Measurements from ENCODE around the gene ATG4B. TPM values are rescaled to one million over a fixed set of nuclear protein-coding genes. Genes with fewer than 3 reads are reported as not detected.
A peak's percentile ranks its signal among the peaks of the same experiment; 100 is the strongest.

ATG4B gene
- total RNA-seq, 1 donor from 2014 or later, result 43.3 TPM

DNA sequence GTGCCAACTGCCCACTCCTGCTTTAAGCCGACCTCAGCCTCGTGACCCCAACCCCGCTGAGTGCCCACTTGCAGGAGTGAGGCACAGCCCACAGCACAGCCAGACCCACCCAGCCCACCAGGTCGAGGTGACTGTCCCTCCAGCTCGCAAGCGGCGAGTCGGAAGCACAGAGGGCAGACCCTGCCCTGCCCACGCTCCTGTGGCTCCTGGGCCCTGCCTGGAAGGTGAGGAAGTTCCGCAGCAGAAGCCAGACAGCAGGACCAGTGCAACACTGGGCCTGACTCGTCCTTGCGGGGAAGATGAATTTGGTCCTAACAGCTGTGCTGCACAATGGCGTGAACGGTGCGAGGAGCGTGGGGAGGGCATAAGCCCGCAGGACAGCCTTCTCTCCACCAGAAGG lies 39.2 kb downstream of the ATG4B start:
- intact Hi-C loops (cut with DNase I), result no loop called here

DNA sequence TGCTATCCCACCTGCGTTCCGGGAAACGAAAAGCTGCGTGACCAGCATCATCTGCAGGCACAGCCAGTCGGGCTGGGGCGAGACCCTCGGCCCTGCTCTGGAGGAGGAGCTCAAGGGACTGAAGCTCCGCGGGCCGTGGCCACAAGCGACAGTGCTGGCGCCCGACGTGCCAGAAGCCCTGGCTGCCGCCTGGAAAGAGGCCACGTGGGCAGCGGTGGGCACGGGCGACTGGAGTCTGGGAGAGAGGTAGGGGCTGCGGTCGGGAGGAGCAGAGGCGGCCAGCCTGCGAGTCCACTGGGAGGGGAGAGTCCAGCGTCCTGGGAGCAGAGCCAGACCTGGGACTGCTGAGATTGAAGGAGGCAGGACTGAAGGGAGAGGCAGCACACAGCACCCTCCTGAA lies 39.9 kb downstream of the ATG4B start:
- intact Hi-C loops (cut with DNase I), result no loop called here
- no peak for ATAC-seq

More for the DNA sequence above, 39.2 kb downstream of the ATG4B start:
- DNase-seq (ENCODE audit: missing footprints) (peak; percentile 45), ATAC-seq (no peak)

DNA sequence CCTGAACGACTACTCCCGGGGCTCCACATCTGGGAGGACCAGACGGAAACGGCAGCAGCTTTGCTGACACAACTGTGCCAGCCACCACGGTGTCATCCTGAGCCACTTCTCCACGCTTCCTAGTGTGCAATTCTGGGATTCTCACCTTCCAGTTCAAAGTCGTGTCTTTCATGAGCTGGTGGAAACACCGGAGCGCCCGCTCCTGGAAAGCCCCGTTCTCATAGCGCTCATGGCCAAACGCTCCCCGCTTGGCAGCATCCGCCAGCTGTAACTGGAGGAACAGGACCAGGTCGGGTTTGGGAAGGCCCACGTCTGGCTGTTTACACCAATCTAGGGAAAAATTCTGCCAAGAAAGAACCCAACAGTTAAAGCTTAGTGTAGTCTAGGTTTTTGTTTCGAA lies 40.8 kb downstream of the ATG4B start:
- intact Hi-C loops (cut with DNase I), result no loop called here
- ATAC-seq (no peak), DNase-seq (ENCODE audit: missing footprints) (peak; percentile 45)

More for the DNA sequence above, 39.9 kb downstream of the ATG4B start:
- DNase-seq (ENCODE audit: missing footprints), result peak; percentile 63

DNA sequence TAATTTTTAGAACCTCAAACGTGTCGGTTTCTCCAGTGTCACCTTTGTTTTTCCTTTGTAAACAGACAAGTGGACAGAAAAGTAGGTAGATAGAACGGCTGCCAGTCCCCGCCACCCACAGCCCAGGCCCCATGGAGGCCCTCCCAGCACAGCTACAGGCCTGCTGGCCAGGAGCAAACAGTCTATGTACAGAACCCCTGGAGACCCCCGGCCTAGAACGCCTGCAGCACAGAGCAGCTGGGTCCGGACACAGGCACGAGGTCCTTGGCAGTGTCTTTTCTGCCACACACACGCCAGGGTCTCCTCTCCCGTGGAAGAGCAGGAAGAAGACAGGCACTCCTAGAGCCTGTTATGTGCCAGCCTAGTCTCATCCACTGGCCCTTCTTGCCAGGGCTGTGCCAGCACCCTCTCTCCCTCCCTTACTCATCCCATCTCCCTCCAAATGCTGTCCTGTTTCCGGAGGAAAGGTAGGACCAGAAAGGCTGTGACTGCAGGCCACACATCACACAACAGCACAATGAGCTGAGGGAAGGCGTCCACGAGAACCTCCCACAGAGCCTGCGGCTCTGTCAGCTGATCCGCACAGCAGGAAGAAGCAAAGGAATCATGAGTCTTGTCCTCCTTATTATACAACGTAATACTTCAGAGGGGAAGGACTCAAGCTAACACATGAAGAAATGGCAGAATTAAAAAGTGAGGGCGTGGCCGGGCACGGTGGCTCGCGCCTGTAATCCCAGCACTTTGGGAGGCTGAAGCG lies 41.5 kb downstream of the ATG4B start:
- DNase-seq (ENCODE audit: missing footprints) (no peak), ATAC-seq (no peak)
- intact Hi-C loops (cut with DNase I), result no loop called here

DNA sequence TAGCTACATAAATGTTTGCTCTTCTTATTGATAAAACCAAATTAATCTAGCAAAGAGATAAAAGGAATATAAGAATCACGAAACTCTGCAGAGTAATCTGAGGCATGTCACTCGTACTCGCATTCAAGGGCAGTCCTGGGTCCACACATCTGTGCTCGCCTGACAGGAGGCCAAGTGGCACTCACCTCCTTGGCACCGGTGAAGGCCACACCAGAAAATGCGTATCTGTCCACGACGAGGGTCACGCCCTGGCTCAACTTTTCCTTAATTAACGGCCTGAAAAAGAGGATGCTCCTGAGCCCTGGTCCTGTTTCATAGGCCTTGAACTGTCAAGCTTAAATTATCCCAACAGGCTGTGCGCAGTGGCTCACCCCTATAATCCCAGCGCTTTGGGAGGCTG lies 42.6 kb downstream of the ATG4B start:
- intact Hi-C loops (cut with DNase I), result no loop called here
- DNase-seq (ENCODE audit: missing footprints), result no peak
- no peak for ATAC-seq

DNA sequence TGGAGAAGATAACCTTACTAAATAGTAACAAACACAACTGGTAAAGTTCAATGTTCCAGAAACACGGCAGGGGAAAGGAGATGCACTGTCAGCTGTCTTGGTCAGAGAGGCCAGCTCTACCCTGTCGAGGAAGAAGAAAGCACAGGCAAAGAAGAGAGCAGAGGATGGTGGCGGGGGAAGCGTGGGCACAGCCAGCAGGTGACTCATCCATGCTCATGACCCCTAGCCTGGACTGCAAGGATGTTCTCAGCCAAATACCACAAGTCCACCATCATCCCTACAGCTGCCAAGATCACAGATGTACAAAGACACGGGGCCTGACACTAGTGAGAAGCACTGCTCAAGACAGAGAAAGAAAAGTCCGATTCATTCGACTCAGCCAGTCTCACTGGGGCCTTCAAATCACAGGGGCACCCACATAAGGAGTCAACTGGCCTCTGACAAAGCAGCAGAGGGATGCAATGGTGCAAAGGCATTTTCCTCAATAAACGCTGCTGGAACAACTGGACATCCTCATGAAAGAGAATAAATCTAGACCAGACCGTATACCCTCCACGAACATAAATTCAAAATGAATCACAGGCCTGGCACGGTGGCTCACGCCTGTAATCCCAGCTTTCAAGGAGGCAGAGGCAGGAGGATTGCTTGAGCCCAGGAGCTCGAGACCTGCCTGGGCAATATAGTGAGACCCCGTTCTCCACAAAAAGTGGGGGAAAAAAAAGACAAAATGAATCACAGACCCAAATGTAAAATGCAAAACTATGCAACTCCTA lies 43.5 kb downstream of the ATG4B start:
- DNase-seq (ENCODE audit: missing footprints) (no peak), ATAC-seq (no peak)
- intact Hi-C loops (cut with DNase I), result no loop called here

DNA sequence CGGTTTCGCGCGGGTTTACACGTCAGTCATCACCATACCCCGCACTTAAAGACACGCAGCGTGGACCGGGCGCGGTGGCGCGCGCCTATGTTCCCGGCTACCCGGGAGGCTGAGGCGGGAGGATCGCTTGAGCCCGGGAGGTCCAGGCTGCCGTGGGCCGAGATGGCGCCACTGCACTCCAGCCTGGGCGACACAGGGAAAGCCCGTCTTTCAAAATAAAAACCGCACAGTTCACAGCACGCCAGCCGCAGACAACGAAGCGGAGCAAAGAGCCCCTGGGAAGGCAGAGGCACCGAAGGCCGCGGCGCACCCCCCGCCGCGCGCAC lies 48.8 kb downstream of the ATG4B start:
- no peak for ATAC-seq
- intact Hi-C loops (cut with DNase I), result loop anchor here (1.0 to 5.0 kb wide), 2 partner anchors 46 to 49 kb away; partner anchors contain the start of genes ATG4B, D2HGDH and THAP4
- no peak for DNase-seq (ENCODE audit: missing footprints)

DNA sequence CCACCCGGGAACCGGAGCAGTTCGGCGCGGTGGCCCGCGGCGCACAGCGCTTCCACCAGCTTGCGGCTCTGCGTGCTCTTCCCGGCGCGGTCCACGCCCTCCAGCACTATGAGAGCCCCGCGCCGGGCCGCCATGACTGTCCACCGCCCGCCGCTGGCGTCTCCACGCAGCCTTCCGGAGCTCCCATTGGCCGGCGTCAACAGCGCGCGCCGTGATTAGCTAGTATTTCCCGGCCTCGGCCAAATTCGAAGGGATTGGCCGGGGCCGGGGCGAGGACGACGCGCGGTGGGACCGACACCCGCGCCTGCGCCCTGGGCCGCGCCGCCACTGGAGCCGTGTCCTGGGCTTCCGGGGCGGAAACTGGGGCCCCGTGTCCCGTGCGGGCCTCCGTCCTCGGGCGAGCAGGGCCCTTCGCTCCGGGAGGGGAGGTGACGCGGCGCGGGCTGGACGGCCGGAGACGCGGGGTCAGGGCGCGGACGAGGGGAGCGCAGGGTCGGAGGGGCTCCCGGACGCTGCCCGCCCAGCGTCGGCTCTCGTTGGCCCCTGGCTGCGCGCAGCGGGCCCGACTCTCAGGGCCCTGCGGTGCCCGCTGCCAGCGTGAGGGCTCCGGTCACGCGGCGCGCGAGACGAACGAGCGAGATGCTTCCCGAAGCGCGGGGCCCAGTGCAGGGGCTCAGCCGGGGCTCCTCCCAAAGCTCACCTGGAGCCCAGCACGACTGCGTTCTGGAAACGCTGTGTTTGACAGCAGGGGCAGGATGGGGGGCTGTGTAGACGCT lies 49.3 kb downstream of the ATG4B start, which contains the start of gene DTYMK:
DTYMK (minus strand) TSS at position 166 of the 776 bp plus-strand sequence; CDS start at position 134, 32 bp downstream.
- peak; percentile 99 for ATAC-seq

DNA sequence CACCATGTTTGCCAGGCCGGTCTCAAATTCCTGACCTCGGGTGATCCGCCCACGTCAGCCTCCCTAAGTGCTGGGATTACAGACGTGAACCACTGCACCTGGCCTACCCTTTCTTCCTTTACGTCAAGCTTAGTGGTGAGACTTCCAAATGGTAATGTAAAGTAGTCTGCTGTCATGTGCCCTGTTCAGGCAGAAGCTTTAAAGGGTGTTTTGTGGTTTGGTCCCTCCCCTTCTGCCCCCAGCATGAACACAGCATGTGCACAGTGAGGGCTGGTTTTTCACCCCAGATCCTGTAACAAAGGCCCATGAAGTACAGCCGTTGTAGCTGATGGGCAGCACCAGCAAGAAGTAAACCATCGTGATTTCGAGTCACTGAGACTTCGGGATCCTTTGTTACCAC lies 51.8 kb downstream of the ATG4B start:
- DNase-seq (ENCODE audit: missing footprints) (no peak), ATAC-seq (no peak)
- intact Hi-C loops (cut with DNase I), result loop anchor here (5.0 kb wide), 1 partner anchor 43 kb away; the partner anchor contains the start of gene D2HGDH

More for the DNA sequence above, 49.3 kb downstream of the ATG4B start, which contains the start of gene DTYMK:
- intact Hi-C loops (cut with DNase I), result loop anchor here (1.0 to 5.0 kb wide), 2 partner anchors 45 to 50 kb away; partner anchors contain the start of genes ATG4B, D2HGDH and THAP4
- DNase-seq (ENCODE audit: missing footprints), result peak; percentile 99

DNA sequence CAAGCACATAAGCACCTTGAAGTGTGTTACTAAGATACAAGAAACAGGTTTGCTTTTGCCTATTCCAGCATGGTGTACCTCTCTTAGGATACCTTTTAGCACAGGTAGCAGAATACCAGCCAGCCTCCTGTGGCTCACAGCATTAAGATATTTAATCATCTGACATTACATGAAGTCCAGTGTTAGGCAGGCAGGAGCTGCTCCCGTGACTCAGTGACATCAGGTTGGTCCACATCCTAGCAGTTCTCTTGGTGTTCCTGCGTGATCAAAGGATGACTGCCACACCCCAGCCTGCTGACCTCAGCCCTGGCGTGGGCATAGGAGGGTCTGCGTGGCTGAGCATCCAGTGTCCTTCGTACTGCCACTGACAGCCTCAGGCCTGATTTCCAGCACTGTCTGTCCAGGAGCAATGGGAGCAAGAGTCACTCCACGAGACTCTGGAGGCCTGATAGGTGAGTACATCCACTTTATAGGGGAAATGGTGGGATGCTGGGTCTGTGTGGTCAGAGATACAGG lies 52.8 kb downstream of the ATG4B start:
- DNase-seq (ENCODE audit: missing footprints), result no peak
- no peak for ATAC-seq
- intact Hi-C loops (cut with DNase I), result loop anchor here (2.0 kb wide), 1 partner anchor 77 kb away; no protein-coding TSS in a partner anchor

DNA sequence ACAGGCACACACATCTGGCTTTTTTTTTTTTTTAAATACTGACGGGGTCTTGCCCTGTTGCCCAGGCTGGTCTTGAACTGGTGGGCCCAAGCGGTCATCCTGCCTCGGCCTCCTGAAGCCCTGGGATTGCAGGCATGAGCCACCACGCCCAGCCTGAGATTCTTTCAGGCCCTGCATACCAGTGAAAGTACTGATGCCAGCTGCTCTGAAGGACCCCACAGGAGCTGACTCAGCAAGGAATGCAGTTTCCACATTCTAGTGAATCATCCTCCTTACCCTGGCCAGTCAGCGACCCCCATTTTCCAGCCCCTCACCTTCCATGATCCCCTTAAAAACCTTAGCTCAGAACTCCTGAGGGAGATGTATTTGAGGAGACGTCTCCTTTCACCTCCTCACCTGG lies 55.0 kb downstream of the ATG4B start:
- ATAC-seq (no peak), DNase-seq (ENCODE audit: missing footprints) (no peak)
- intact Hi-C loops (cut with DNase I), result no loop called here

DNA sequence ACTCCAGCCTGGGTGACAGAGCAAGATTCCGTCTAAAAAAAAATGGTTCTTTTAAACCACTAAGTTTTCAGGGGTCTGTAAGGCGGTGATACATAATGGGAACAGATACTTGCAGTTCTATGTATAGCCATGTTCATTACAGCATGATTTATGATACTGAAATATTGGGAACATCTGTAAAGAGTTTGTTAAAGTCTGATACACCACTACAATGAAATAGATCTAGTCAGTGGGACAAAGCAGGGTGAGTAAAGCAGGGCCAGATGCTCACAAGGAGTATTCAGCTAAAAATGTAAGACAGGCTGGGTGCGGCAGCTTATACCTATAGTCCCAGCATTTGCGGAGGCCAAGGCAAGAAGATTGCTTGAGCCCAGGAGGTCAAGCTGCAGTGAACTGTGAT lies 58.2 kb downstream of the ATG4B start:
- ATAC-seq, result no peak
- no peak for DNase-seq (ENCODE audit: missing footprints)
- intact Hi-C loops (cut with DNase I), result no loop called here

DNA sequence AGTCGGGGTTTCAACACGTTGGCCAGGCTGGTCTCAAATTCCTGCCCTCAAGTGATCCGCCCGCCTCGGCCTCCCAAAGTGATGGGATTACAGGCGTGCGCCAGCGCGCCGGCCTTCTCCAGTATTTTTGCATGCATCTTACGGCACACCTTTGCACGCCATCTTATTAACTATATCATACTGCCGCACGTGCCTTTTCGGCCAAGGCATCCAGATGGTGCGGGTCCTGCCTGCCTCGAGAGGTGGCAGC lies 63.6 kb downstream of the ATG4B start:
- ATAC-seq (no peak), DNase-seq (ENCODE audit: missing footprints) (no peak)
- intact Hi-C loops (cut with DNase I), result no loop called here

DNA sequence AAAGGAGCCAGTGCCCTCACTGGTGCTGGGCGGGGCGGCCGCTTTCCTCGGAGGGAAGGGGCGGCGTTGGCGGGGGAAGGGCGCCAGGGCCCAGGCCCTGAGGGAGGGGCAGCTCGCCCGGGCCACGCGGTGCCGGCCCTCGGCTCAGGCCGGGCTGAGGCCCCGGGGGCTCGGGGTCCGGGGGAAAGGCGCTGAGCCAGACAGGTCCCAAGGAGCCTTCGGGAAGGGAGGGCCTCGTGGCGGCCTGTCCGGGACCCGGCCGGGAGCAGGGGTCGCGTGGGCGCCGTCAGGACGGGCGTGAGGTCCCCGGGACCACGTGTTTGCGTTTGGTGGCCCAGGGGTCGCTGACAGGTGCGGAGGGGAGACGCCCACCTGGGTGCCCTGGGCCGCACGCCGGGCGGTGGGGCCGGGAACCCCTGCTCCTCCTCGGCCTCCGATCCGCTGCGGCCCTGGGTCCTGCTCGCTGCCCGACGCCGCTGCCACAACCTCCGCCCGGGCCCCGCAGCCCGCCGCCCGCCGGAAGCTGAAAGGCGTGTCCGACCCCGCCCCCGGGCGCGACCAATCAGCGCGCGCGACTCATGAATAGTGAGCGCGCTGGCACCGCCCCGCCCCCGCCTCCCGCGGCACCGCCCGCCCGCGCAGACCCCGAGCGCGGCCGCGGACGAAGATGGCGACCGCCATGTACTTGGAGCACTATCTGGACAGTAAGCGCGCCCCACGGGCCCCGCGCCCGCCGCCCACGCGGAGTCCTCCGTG lies 64.1 kb downstream of the ATG4B start, which contains the start of gene ING5:
ING5 (plus strand) TSS at position 641 of the 756 bp plus-strand sequence; CDS start at position 668, 27 bp downstream.
- ATAC-seq, result peak; percentile 89
- intact Hi-C loops (cut with DNase I), result no loop called here
- peak; percentile 99 for DNase-seq (ENCODE audit: missing footprints)

DNA sequence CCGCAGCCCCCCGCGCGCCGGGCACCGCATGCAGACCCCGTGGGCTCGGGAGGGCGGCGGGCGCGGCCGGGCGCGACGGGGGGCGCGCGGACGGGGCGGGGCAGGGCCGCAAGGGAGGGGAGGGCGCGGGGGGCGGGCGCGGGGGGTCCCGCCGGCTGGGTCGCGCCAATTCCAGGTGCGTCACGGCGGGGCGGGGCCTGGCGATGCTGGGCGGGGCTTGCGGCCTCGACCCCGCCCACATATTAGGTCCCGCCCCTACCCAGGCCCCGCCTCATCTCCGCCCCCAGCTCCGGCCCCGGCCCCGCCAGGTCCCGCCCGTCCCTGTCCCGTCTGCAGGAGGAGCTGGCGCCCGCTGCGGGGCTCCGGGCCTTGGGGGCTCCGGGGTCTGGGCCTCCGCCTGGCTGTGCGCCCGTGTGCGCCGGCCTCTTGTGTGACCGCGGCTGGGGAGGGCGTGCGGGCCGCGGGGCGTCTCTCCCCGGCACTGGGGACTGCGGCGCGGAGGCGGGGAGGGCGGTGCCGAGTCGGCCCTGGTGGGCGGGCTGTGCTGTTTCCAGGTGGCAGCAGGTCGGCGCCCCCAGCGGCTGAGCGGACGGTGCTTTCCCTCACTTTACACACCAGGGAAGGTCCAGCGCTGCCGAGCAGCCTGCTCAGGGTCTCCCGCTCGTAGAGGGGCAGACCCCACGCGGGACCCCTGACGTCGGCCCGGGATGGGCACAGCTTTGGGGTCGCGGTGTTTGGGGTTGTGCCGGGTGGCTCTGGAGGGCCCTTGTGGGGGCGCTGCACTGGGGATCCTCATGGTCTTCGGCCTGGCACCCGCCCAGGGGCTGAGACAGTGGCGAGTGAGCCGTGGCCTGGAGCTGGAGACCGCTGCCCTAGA lies 64.9 kb downstream of the ATG4B start:
- peak; percentile 94 for DNase-seq (ENCODE audit: missing footprints)
- intact Hi-C loops (cut with DNase I), result no loop called here
- ATAC-seq, result peak; percentile 91

DNA sequence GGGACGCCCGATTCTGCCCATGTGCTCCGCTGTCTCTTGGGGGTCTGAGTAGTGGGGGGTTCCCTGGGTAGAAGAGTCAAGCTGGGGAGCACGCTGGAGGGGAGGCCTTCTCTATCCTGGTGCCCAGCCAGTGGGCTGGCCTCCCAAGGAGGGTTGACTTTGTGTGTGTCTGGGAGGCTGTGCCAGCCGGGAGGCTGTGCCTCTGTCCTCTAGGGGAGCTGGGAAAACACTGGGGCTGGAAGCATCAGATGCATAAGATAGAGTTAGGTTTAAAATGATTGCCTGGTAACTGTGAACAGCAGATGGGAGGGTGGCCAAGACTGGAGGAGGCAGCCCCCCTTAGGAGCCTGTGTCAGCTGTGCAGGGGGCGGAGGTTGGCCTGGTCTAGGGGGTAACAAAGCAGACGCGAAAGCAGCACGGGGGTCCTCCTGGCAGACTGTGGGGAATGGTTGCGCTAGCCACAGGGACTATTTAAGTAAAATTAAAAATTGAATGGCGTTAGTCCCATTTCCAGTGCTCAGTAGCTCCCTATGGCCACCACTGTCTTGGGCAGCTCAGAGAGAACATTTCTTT lies 65.6 kb downstream of the ATG4B start:
- DNase-seq (ENCODE audit: missing footprints) (no peak), ATAC-seq (peak; percentile 0)
- intact Hi-C loops (cut with DNase I), result no loop called here

DNA sequence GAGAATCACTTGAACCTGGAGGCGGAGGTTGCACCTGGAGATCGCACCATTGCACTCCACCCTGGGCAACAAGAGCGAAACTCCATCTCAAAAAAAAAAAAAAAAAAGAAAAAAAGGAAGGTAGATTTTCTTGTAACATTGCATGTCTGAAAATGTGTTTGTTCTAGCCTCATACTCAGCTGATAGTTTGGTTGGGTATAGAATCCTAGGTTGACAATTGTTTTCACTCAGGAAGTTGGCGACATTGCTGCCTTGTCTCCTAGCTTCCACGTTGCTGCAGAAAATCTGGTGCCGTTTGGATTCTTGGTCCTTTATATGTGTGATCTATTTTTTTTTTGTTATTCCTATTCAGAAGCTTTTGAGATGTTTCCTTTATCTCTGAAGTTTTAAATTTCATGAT lies 69.0 kb downstream of the ATG4B start:
- intact Hi-C loops (cut with DNase I), result no loop called here
- DNase-seq (ENCODE audit: missing footprints) (no peak), ATAC-seq (no peak)
